ENCODE measurements around the gene MAN1B1.

Gene MAN1B1

DNA sequence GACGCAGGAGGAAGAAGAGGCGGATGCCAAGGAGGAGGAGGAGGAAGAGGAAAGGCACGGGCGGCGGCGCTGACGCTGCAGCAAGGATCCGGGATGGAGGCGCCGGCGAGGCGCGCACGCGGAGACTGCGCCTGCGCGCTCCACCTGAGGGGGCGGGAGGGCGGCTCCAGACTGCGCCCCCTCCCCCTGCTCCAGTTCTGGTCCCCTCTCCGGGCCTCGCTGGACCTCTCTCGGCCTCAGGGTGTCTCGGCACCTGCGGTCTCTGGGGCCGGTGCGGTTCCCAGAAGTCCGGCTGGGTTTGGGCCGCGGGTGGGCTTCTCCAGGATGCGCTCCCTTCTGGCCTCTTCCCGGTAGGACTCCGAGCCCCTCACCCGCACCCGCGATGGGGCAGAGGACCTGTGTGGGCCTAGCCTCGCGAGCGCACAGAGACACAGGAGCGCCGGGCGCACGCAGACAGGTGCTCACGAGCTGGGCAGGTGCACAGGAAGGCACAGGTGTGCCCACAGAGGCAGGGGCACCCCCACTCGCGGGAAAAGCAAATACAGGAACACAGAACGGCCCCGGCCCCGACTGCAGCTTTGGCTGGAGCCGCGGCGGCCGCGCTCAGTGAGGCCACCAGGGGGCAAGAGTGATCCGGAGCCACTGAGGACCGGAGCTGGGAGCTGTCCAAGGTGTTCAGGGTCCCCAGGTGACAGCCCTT, 40.5 kb upstream of the MAN1B1 start, which contains the start of gene NPDC1:
NPDC1 (minus strand) TSS at position 90 of the 700 bp plus-strand sequence. CDS start 188 bp downstream, outside the sequence.
- H3K27ac ChIP-seq, result peak within 1 kb of the TSS; percentile 48
- POLR2A ChIA-PET (ENCODE audit: low non-redundant PET), result interaction anchor here (0.6 to 1.1 kb wide), 3 partner anchors 37 to 159 kb away, joined by 3 to 6 read pairs (median 4); no protein-coding TSS in a partner anchor

DNA sequence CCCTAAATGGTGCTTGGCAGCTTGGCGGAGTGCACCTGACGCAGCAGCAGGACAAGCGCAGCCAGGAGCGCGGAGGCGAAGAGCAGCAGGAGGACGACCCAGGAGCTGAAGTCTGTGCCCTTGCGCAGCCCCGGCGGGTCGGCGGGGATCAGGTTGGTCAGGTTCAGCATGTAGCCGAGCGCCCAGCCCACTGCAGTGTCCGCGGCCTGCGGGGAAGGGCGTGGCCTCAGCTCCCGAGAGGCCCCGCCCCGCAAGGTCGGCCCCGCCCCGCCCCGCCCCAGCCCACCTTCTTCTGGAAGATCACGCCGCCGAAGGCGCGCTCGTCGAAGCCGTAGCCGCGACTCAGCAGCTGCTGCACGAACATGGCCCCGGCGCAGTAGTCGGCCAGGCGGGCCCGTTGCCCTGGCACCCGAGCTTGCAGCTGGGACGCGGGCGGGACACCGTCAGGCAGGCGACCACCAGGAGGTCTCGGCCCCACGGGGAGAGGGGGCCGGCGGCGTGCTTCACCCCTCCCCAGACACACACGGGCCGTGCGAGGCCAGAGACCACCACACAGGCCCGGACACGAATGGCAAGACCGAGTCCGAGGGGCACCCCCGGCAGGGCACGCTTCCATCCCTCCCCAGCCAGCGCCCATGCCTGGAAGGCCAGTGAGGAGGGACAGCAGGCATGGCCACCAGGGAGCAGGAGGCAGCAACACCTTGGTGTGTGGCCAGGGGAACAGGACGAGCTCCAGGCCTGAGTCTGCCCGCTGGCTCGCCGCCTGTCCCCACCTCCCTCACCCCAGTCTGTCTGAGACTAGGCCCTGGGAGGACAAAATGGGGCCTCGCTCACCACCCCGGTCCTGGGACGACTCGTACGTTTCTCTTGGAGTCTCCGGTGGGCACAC, 37.9 kb upstream of the MAN1B1 start:
- ChIA-PET POLR2A (ENCODE audit: low non-redundant PET) (no interaction called here), CTCF (interaction anchor here (0.5 to 4.4 kb wide), 13 partner anchors 10 to 553 kb away, joined by 3 to 63 read pairs (median 5); partner anchors contain the start of genes ABCA2, CYSRT1 and SAPCD2)
- peak overlapping the region; percentile 4; the same call in 1 of the 2 replicates for H3K27ac ChIP-seq
- no peak for DNase-seq (ENCODE audit: low spot score)
- TF ChIP-seq, protein P1, sequence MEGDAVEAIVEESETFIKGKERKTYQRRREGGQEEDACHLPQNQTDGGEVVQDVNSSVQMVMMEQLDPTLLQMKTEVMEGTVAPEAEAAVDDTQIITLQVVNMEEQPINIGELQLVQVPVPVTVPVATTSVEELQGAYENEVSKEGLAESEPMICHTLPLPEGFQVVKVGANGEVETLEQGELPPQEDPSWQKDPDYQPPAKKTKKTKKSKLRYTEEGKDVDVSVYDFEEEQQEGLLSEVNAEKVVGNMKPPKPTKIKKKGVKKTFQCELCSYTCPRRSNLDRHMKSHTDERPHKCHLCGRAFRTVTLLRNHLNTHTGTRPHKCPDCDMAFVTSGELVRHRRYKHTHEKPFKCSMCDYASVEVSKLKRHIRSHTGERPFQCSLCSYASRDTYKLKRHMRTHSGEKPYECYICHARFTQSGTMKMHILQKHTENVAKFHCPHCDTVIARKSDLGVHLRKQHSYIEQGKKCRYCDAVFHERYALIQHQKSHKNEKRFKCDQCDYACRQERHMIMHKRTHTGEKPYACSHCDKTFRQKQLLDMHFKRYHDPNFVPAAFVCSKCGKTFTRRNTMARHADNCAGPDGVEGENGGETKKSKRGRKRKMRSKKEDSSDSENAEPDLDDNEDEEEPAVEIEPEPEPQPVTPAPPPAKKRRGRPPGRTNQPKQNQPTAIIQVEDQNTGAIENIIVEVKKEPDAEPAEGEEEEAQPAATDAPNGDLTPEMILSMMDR (conservative IDR thresholded peaks at IDR 0.05; ENCODE audit: low read depth), result no peak

More for the DNA sequence above, 40.5 kb upstream of the MAN1B1 start, which contains the start of gene NPDC1:
- TF ChIP-seq, protein P1 (conservative IDR thresholded peaks at IDR 0.05; ENCODE audit: low read depth), result peak; percentile 99
- CTCF ChIA-PET, result interaction anchor here (0.5 to 4.4 kb wide), 39 partner anchors 10 to 531 kb away, joined by 3 to 76 read pairs (median 5); partner anchors contain the start of genes LCN8, MAN1B1, SAPCD2 and UAP1L1
- DNase-seq (ENCODE audit: low spot score), result peak; percentile 95

DNA sequence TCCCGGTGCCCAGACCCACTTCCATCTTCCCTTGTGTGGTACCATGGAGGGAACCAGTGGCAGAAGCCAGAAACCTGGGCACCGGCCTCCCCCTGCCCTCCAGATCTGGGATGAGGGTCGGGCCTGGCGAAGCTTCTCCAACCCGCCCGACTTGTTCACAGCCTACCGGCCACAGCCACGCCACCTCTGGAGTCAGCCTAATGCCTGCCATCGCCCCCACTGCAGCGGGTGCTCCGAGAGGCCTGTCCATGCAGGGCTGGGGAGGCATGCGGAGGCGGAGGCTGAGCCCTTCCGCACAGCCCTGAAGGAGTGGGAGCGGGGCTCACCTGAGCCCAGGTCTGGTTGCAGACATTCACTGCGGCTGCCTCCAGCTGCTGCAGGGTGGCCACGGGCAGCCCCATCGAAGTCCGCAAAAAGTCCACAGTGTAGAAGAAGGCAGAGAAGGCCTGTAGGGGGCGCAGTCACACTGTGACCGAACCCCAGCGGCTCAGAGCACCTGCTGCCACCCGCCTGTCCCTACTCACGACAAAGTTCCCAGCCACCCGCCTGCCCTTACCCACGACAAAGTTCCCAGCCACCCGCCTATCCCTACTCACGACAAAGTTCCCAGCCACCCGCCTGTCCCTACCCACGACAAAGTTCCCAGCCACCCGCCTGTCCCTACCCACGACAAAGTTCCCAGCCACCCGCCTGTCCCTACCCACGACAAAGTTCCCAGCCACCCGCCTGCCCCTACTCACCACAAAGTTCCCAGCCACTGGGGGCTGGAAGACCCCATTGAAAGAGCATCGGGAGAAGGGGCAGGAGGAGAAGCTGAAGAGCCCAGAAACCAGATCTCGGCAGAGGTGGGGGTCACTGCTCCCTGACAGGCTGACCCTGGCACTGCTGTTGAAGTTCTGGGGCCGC, 37.0 kb upstream of the MAN1B1 start:
- POLR2A ChIA-PET (ENCODE audit: low non-redundant PET), result no interaction called here
- CTCF ChIA-PET, result interaction anchor here (0.5 to 4.4 kb wide), 12 partner anchors 8 to 554 kb away, joined by 3 to 63 read pairs (median 5); partner anchors contain the start of genes ABCA2 and SAPCD2

DNA sequence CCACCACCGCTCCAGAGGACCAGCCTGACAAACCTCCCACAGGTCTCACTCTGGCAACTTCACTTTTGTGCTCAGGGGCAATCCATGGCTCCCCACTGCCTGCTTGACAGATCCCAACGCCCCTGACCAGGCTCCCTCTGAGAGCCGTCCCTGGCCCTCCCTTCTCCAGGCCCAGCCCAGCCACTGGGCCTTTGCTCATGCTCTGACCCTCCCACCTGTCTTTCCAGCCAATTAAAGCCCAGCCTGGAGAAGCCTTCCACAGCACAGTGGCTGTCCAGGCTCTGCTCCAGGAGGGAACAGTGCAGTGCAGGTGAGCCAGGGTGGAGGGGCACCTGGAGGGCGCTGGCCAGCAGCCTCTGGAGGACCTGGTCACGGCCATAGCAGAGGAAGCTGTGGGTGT, 36.2 kb upstream of the MAN1B1 start:
- no peak for DNase-seq (ENCODE audit: low spot score)
- TF ChIP-seq, protein P1 (conservative IDR thresholded peaks at IDR 0.05; ENCODE audit: low read depth), result no peak
- CTCF ChIA-PET, result interaction anchor here (0.6 to 0.9 kb wide), 4 partner anchors 9 to 45 kb away, joined by 3 to 4 read pairs (median 3); no protein-coding TSS in a partner anchor
- POLR2A ChIA-PET (ENCODE audit: low non-redundant PET), result no interaction called here
- H3K27ac ChIP-seq, result no peak overlapping the region; the same call in 1 of the 2 replicates

More for the DNA sequence above, 37.0 kb upstream of the MAN1B1 start:
- TF ChIP-seq, protein P1 (conservative IDR thresholded peaks at IDR 0.05; ENCODE audit: low read depth), result peak; percentile 70
- peak overlapping the region; percentile 4; the same call in 1 of the 2 replicates for H3K27ac ChIP-seq
- DNase-seq (ENCODE audit: low spot score), result no peak

DNA sequence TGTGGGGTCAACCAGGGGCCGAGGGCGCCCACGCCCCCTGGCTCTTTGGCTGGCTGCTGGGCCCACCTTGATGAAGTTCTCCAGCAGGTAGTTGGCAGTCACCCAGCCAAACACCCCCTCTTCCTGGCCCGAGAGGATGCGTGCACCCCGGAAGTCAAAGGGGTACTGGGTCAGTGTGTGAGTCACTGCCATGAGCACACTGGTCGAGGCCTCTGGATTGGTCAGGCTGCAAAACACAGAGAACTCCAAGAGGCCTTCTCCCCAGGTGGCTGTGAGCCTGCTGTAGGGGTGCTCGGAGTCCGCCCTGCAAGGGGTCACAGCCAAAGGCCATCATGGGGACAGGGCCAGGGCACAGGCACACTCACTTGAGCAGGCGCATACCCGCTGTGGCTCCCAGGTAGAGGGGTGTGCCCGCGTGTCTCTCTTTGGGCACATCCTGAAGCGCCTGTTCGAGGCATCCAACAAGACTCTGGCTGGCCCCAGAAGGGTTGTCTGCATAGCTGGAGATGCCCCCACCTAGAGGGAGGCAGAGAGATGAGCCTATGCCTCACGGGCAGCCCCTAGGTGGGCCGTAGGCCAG, 35.5 kb upstream of the MAN1B1 start:
- no peak for DNase-seq (ENCODE audit: low spot score)
- POLR2A ChIA-PET (ENCODE audit: low non-redundant PET), result no interaction called here
- peak overlapping the region; percentile 7; the same call in 1 of the 2 replicates for H3K27ac ChIP-seq
- TF ChIP-seq, protein P1 (conservative IDR thresholded peaks at IDR 0.05; ENCODE audit: low read depth), result no peak
- CTCF ChIA-PET, result interaction anchor here (0.6 to 0.7 kb wide), 2 partner anchors 17 to 33 kb away, joined by 3 read pairs; no protein-coding TSS in a partner anchor

Measured in RWPE1 (cell line).